ENCODE measurements around the gene PTCD2. TPM values are rescaled to one million over a fixed set of nuclear protein-coding genes. Genes with fewer than 3 reads are reported as not detected.
"Not testable (repeated sequence)": the region's sequence is repeated elsewhere in the genome, so short reads cannot be mapped to it uniquely, and the experiment has no call there.

PTCD2 gene
- total and polyA plus RNA-seq, 2 donors: 4.1 to 7.7 TPM

DNA sequence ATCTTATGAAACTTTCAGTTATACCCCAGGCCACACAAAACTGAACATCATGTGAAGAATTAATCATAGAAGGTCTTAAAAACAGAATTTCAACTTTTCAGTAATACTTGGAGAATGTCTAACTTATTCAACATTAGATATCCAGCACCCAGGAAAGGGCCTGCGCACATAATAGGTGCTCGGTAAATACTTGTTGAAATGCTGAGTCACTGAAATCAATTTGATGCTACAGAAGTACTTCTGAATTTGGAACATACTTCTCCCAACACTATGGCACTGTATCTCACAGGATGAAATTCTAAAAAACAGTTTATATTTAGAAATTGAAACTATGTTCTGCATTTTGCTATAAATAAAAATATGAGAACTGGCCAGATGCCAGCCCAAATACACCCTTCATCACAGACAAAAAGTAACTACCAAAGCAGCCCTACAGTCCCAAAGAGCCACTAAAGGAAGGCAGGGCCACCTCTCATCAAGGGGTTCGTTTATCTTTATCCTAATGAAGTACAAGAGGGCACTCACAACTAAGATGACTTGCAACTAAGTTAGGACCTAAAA, 26.6 kb upstream of the PTCD2 start:
- 82% methylated on average over 3 of the region's 3 CpGs for WGBS
- Histone ChIP-seq H3K27me3 (ENCODE audit: control insufficient read depth in 2 of 2, insufficient read depth in 1 of 2, low read length in 1 of 2) (no peaks in the 10 kb centered on the region), H3K4me1 (ENCODE audit: control insufficient read depth in 2 of 2, insufficient read depth in 2 of 2, low read length in 2 of 2) (no peaks in the 10 kb centered on the region), H3K9me3 (ENCODE audit: control insufficient read depth in 2 of 2, insufficient read depth in 1 of 2, low read length in 1 of 2) (no peaks in the 10 kb centered on the region), H3K4me3 (ENCODE audit: low read length in 2 of 2) (no peak overlapping the region), H3K27ac (ENCODE audit: low read depth in 1 of 2, low read length in 1 of 2) (no peak overlapping the region), H3K36me3 (ENCODE audit: control insufficient read depth in 2 of 2, insufficient read depth in 2 of 2, low read length in 1 of 2) (peaks cover 7 to 11% of the 10 kb centered on the region in 2 donors)
- no peak for DNase-seq (ENCODE audit: low read depth in 6 of 9, low spot score in 9 of 9)

DNA sequence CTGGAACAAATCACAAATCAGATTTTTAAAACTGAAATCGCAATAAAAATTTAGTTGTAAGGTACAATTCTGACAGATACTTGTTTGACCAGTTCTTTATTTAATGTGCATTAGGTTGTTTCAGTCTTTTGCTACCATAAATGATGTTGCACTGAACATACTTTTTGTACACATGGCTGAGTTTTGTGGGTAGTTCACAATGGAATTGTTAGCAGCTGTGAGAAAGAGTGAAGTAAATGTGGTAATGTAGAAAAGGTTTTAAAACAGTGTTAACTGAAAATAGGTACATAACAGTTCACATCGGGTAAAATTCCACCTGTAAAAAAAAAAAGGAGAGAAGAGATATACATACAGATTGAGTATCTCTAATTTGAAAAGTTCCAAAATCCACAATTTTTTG, 25.7 kb upstream of the PTCD2 start:
- Histone ChIP-seq H3K9me3 (ENCODE audit: control insufficient read depth in 2 of 2, insufficient read depth in 1 of 2, low read length in 1 of 2) (no peaks in the 10 kb centered on the region), H3K4me3 (ENCODE audit: low read length in 2 of 2) (no peak overlapping the region), H3K27me3 (ENCODE audit: control insufficient read depth in 2 of 2, insufficient read depth in 1 of 2, low read length in 1 of 2) (no peaks in the 10 kb centered on the region), H3K36me3 (ENCODE audit: control insufficient read depth in 2 of 2, insufficient read depth in 2 of 2, low read length in 1 of 2) (peaks cover 3 to 11% of the 10 kb centered on the region in 2 donors), H3K27ac (ENCODE audit: low read depth in 1 of 2, low read length in 1 of 2) (no peak overlapping the region), H3K4me1 (ENCODE audit: control insufficient read depth in 2 of 2, insufficient read depth in 2 of 2, low read length in 2 of 2) (no peaks in the 10 kb centered on the region)
- DNase-seq (ENCODE audit: low read depth in 6 of 9, low spot score in 9 of 9): no peak
- WGBS: 97% methylated on average over 2 of the region's 2 CpGs

DNA sequence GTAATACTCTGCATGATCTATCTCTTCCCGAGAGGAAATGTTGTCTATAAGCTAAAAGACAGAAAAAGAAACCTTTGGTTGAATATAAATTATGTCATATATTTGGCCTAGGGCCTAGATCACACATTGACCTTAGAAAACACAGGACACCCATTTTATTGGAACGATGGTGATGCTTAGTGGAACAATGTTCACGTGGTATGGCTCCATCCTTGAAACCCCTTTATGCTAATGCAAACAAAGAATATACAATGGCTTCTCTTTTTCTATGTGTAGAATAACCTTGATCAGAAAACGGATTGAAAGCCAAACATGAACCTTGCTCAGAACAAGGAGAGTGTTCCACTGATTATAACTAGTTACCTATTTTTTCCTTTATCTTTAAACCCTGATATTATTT, 24.6 kb upstream of the PTCD2 start:
- no peaks in the 10 kb centered on the region for H3K9me3 ChIP-seq (ENCODE audit: control insufficient read depth in 2 of 2, insufficient read depth in 1 of 2, low read length in 1 of 2)
- no peaks in the 10 kb centered on the region for H3K4me1 ChIP-seq (ENCODE audit: control insufficient read depth in 2 of 2, insufficient read depth in 2 of 2, low read length in 2 of 2)
- no peak overlapping the region for H3K4me3 ChIP-seq (ENCODE audit: low read length in 2 of 2)
- no peaks in the 10 kb centered on the region for H3K27me3 ChIP-seq (ENCODE audit: control insufficient read depth in 2 of 2, insufficient read depth in 1 of 2, low read length in 1 of 2)
- 96% methylated on average over 4 of the region's 4 CpGs for WGBS
- peaks cover 3 to 11% of the 10 kb centered on the region in 2 donors for H3K36me3 ChIP-seq (ENCODE audit: control insufficient read depth in 2 of 2, insufficient read depth in 2 of 2, low read length in 1 of 2)
- no peak for DNase-seq (ENCODE audit: low read depth in 6 of 9, low spot score in 9 of 9)
- H3K27ac ChIP-seq (ENCODE audit: low read depth in 1 of 2, low read length in 1 of 2): no peak overlapping the region

DNA sequence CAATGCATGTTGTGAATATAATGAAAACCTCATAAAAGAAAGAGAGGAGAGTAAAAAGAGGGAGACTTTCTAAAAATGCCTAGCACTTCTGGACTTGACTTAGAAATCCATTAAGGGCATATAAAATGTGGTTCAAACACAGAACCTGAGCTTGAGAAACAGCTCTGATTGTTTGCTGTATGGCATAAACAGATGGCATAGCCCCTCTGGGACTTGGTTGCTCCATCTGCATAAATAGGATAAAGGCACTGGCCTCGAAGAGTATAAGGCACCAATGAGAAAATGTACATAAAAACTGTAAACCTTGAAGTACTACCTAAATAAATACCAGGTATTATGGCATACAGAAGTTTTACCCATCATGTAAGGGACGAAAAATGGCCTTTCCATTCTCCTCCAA, 23.9 kb upstream of the PTCD2 start:
- H3K4me1 ChIP-seq (ENCODE audit: control insufficient read depth in 2 of 2, insufficient read depth in 2 of 2, low read length in 2 of 2): no peaks in the 10 kb centered on the region
- WGBS: 96% methylated on average over 2 of the region's 2 CpGs
- no peaks in the 10 kb centered on the region for H3K27me3 ChIP-seq (ENCODE audit: control insufficient read depth in 2 of 2, insufficient read depth in 1 of 2, low read length in 1 of 2)
- no peak for DNase-seq (ENCODE audit: low read depth in 6 of 9, low spot score in 9 of 9)
- H3K4me3 ChIP-seq (ENCODE audit: low read length in 2 of 2): no peak overlapping the region
- no peak overlapping the region for H3K27ac ChIP-seq (ENCODE audit: low read depth in 1 of 2, low read length in 1 of 2)
- peaks cover 3 to 11% of the 10 kb centered on the region in 2 donors for H3K36me3 ChIP-seq (ENCODE audit: control insufficient read depth in 2 of 2, insufficient read depth in 2 of 2, low read length in 1 of 2)
- H3K9me3 ChIP-seq (ENCODE audit: control insufficient read depth in 2 of 2, insufficient read depth in 1 of 2, low read length in 1 of 2): no peaks in the 10 kb centered on the region

DNA sequence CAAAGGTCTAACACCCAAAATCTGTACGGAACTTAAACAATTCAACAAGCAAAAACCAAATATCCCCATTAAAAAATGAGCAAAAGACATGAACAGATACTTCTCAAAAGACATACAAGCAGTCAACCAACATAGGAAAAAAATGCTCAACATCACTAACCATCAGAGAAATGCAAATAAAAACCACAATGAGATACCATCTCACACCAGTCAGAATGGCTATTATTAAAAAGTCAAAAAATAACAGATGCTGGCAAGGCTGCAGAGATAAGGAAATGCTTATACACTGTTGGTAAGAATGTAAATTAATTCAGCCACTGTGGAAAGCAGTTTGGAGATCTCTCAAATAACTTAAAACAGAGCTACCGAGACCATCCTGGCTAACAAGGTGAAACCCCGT, 22.0 kb upstream of the PTCD2 start:
- not testable (repeated sequence) for H3K9me3 ChIP-seq (ENCODE audit: control insufficient read depth in 2 of 2, insufficient read depth in 1 of 2, low read length in 1 of 2); H3K4me3 ChIP-seq (ENCODE audit: low read length in 2 of 2); H3K36me3 ChIP-seq (ENCODE audit: control insufficient read depth in 2 of 2, insufficient read depth in 2 of 2, low read length in 1 of 2); DNase-seq (ENCODE audit: low read depth in 6 of 9, low spot score in 9 of 9); H3K4me1 ChIP-seq (ENCODE audit: control insufficient read depth in 2 of 2, insufficient read depth in 2 of 2, low read length in 2 of 2); H3K27ac ChIP-seq (ENCODE audit: low read depth in 1 of 2, low read length in 1 of 2); H3K27me3 ChIP-seq (ENCODE audit: control insufficient read depth in 2 of 2, insufficient read depth in 1 of 2, low read length in 1 of 2)
- 94% methylated on average over 3 of the region's 3 CpGs for WGBS

DNA sequence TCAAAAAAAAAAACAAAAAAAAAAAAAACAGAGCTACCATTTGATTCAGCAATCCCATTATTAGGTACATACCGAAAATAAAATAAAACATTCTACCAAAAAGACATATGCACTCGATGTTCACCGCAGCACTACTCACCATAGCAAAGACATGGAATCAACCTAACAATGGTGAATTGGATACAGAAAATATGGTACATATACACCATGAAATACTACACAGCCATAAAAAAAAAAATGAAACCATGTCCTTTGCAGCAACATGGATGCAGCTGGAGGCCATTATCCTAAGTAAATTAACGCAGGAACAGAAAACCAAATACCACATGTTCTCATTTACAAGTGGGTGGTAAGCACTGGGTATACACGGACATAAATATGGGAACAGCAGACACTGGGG, 21.5 kb upstream of the PTCD2 start:
- no peak for DNase-seq (ENCODE audit: low read depth in 6 of 9, low spot score in 9 of 9)
- H3K4me1 ChIP-seq (ENCODE audit: control insufficient read depth in 2 of 2, insufficient read depth in 2 of 2, low read length in 2 of 2): no peaks in the 10 kb centered on the region
- 98% methylated on average over 5 of the region's 5 CpGs for WGBS

DNA sequence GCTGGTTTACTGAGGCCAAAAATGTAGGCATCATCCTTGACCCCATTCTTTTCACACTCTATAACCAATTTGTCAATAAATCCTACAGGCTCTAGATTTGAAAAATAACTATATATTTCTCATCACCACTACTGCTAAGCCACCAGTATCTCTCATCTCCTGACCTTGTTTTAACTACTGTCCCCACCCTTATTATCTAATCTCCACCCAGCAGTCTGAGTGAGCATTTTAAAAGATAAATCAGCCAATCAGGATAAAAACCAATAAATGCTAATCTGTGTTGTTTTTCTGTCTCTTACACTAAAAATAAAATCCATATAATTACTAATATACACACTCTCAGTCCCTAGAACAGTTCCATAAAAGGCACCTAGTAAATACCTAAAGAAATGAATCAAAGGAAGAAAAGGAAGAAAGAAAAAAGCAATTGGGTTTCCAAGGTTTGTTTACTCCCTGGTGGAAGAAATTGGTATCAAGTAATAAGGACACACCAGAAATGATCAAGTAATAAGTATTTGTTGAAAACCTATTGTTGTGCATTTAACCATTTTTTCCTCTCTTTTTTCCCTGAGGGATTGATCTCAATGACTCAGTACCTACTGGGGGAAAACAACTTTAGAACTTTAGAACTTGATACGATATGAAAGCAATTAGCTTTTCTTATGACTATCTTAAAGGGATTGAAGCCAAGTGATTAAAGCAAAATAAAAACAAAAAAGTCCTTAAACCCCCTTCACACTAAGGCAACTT, 19.4 kb upstream of the PTCD2 start:
- H3K4me3 ChIP-seq (ENCODE audit: low read length in 2 of 2): no peak overlapping the region
- H3K27ac ChIP-seq (ENCODE audit: low read depth in 1 of 2, low read length in 1 of 2): no peak overlapping the region
- no peaks in the 10 kb centered on the region for H3K4me1 ChIP-seq (ENCODE audit: control insufficient read depth in 2 of 2, insufficient read depth in 2 of 2, low read length in 2 of 2)
- H3K27me3 ChIP-seq (ENCODE audit: control insufficient read depth in 2 of 2, insufficient read depth in 1 of 2, low read length in 1 of 2): no peaks in the 10 kb centered on the region
- no peaks in the 10 kb centered on the region for H3K9me3 ChIP-seq (ENCODE audit: control insufficient read depth in 2 of 2, insufficient read depth in 1 of 2, low read length in 1 of 2)
- WGBS: 98% methylated on average over 1 of the region's 1 CpG
- H3K36me3 ChIP-seq (ENCODE audit: control insufficient read depth in 2 of 2, insufficient read depth in 2 of 2, low read length in 1 of 2): no peaks in the 10 kb centered on the region
- no peak for DNase-seq (ENCODE audit: low read depth in 6 of 9, low spot score in 9 of 9)

More for the DNA sequence above, 21.5 kb upstream of the PTCD2 start:
- Histone ChIP-seq H3K27me3 (ENCODE audit: control insufficient read depth in 2 of 2, insufficient read depth in 1 of 2, low read length in 1 of 2) (no peaks in the 10 kb centered on the region), H3K4me3 (ENCODE audit: low read length in 2 of 2) (no peak overlapping the region), H3K9me3 (ENCODE audit: control insufficient read depth in 2 of 2, insufficient read depth in 1 of 2, low read length in 1 of 2) (no peaks in the 10 kb centered on the region), H3K36me3 (ENCODE audit: control insufficient read depth in 2 of 2, insufficient read depth in 2 of 2, low read length in 1 of 2) (no peaks in the 10 kb centered on the region), H3K27ac (ENCODE audit: low read depth in 1 of 2, low read length in 1 of 2) (no peak overlapping the region)

DNA sequence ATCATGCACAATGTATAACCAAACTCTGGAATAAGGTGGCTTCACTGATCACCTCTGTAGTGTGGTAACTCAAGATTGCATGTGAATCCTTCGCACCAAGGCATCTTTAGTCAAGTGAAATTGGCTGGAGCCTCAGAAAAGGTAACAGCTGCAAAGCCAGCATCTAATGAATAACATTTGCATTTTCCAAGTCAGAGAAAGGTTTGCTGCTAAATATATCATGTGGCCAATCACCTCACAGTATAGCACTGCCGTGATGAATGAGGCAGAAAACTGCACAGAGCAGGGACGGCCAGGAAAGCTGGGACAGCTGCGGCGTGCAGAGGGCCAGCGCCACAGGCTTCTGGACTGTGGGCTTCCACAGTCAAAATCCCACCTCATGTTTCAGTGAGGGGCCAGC, 18.6 kb upstream of the PTCD2 start:
- H3K9me3 ChIP-seq (ENCODE audit: control insufficient read depth in 2 of 2, insufficient read depth in 1 of 2, low read length in 1 of 2): no peaks in the 10 kb centered on the region
- H3K27me3 ChIP-seq (ENCODE audit: control insufficient read depth in 2 of 2, insufficient read depth in 1 of 2, low read length in 1 of 2): no peaks in the 10 kb centered on the region
- H3K36me3 ChIP-seq (ENCODE audit: control insufficient read depth in 2 of 2, insufficient read depth in 2 of 2, low read length in 1 of 2): no peaks in the 10 kb centered on the region
- no peaks in the 10 kb centered on the region for H3K4me1 ChIP-seq (ENCODE audit: control insufficient read depth in 2 of 2, insufficient read depth in 2 of 2, low read length in 2 of 2)
- WGBS: 98% methylated on average over 6 of the region's 6 CpGs
- no peak overlapping the region for H3K4me3 ChIP-seq (ENCODE audit: low read length in 2 of 2)
- DNase-seq (ENCODE audit: low read depth in 6 of 9, low spot score in 9 of 9): no peak
- no peak overlapping the region for H3K27ac ChIP-seq (ENCODE audit: low read depth in 1 of 2, low read length in 1 of 2)

DNA sequence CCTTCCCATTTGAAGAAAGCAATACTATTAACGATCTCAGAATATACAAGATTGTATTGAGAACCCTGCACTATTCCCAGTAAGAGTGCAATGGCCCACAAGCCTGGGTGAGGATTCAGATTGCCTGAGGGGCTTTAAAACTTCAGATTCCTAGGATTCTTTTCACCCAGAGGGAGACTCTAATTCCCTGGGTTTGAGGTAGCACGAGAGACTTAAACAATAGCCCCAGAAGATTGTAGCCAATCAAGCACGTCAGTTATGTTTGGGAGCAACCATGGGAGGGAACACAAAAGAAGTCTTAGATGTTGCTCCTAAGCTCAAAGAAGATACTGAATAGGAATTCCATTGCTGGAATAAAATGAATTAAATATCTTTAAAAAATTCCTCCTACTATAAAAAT, 18.0 kb upstream of the PTCD2 start:
- Histone ChIP-seq H3K27me3 (ENCODE audit: control insufficient read depth in 2 of 2, insufficient read depth in 1 of 2, low read length in 1 of 2) (no peaks in the 10 kb centered on the region), H3K4me3 (ENCODE audit: low read length in 2 of 2) (no peak overlapping the region), H3K4me1 (ENCODE audit: control insufficient read depth in 2 of 2, insufficient read depth in 2 of 2, low read length in 2 of 2) (no peaks in the 10 kb centered on the region), H3K27ac (ENCODE audit: low read depth in 1 of 2, low read length in 1 of 2) (no peak overlapping the region), H3K36me3 (ENCODE audit: control insufficient read depth in 2 of 2, insufficient read depth in 2 of 2, low read length in 1 of 2) (no peaks in the 10 kb centered on the region), H3K9me3 (ENCODE audit: control insufficient read depth in 2 of 2, insufficient read depth in 1 of 2, low read length in 1 of 2) (no peaks in the 10 kb centered on the region)
- WGBS: 99% methylated on average over 3 of the region's 3 CpGs
- DNase-seq (ENCODE audit: low read depth in 6 of 9, low spot score in 9 of 9): no peak
